Measurements from ENCODE around the gene ITPR2.

ITPR2 gene

GRCh38 chr12:26822026-26822425 is 11.0 kb downstream of the ITPR2 start:
- Histone ChIP-seq H3K4me2 (ENCODE audit: low read length, poor library complexity, severe bottlenecking) (no peak overlapping the region), H2BK5ac (ENCODE audit: low read depth, low read length, poor library complexity, severe bottlenecking) (no peak overlapping the region), H3K27ac (ENCODE audit: low read length, poor library complexity, severe bottlenecking) (no peak overlapping the region), H3K23ac (ENCODE audit: low read length in 2 of 2) (no peak overlapping the region), H4K91ac (ENCODE audit: low read length) (no peak overlapping the region), H3K9ac (ENCODE audit: low read length) (no peak overlapping the region), H3K9me3 (ENCODE audit: control insufficient read depth, low read length) (no peaks in the 10 kb centered on the region), H3K4me1 (ENCODE audit: control insufficient read depth, insufficient read depth, low read depth, low read length) (peaks cover 1% of the 10 kb centered on the region), H3K14ac (ENCODE audit: low read length in 2 of 2) (no peak overlapping the region), H2AK5ac (ENCODE audit: low read length, severe bottlenecking) (no peak overlapping the region), H3K36me3 (ENCODE audit: control insufficient read depth in 1 of 2, insufficient read depth in 2 of 2, low read depth in 1 of 2, low read length in 2 of 2) (no peaks in the 10 kb centered on the region), H2AFZ (ENCODE audit: low read depth, low read length) (no peak overlapping the region), H3K27me3 (ENCODE audit: control insufficient read depth in 1 of 2, insufficient read depth in 1 of 2, low read length in 2 of 2) (no peaks in the 10 kb centered on the region), H2BK120ac (ENCODE audit: low read depth, low read length) (no peak overlapping the region), H2BK15ac (ENCODE audit: low read depth, poor library complexity, severe bottlenecking) (no peak overlapping the region), H3K4me3 (ENCODE audit: insufficient read depth in 1 of 2, low read depth in 1 of 2, low read length in 2 of 2) (no peak overlapping the region), H3K79me1 (replicated peaks; ENCODE audit: low read length, poor library complexity, severe bottlenecking) (peaks cover 16% of the 10 kb centered on the region), H4K8ac (ENCODE audit: low read length) (no peak overlapping the region), H3K4ac (ENCODE audit: low read depth in 1 of 2, low read length in 2 of 2) (no peak overlapping the region), H2BK12ac (ENCODE audit: low read length in 2 of 2) (no peak overlapping the region), H3K18ac (ENCODE audit: low read depth in 1 of 2, low read length in 2 of 2) (no peak overlapping the region)
- no CpG with 5 or more reads among the region's 2 CpGs for WGBS
- DNase-seq = no peak

GRCh38 chr12:26821212-26821701 is 11.7 kb downstream of the ITPR2 start:
- Histone ChIP-seq H3K4me2 (ENCODE audit: low read length, poor library complexity, severe bottlenecking) (no peak overlapping the region), H2AFZ (ENCODE audit: low read depth, low read length) (no peak overlapping the region), H3K18ac (ENCODE audit: low read depth in 1 of 2, low read length in 2 of 2) (no peak overlapping the region), H3K4me3 (ENCODE audit: insufficient read depth in 1 of 2, low read depth in 1 of 2, low read length in 2 of 2) (peak overlapping the region in 1 of 2 experiments; percentile 66), H2BK120ac (ENCODE audit: low read depth, low read length) (no peak overlapping the region), H2AK5ac (ENCODE audit: low read length, severe bottlenecking) (no peak overlapping the region), H3K79me1 (replicated peaks; ENCODE audit: low read length, poor library complexity, severe bottlenecking) (peaks cover 13% of the 10 kb centered on the region), H3K27me3 (ENCODE audit: control insufficient read depth in 1 of 2, insufficient read depth in 1 of 2, low read length in 2 of 2) (no peaks in the 10 kb centered on the region), H3K36me3 (ENCODE audit: control insufficient read depth in 1 of 2, insufficient read depth in 2 of 2, low read depth in 1 of 2, low read length in 2 of 2) (no peaks in the 10 kb centered on the region), H3K23ac (ENCODE audit: low read length in 2 of 2) (no peak overlapping the region), H2BK5ac (ENCODE audit: low read depth, low read length, poor library complexity, severe bottlenecking) (no peak overlapping the region), H4K8ac (ENCODE audit: low read length) (no peak overlapping the region), H3K9ac (ENCODE audit: low read length) (peak overlapping the region; percentile 77), H3K4me1 (ENCODE audit: control insufficient read depth, insufficient read depth, low read depth, low read length) (peaks cover 1% of the 10 kb centered on the region), H3K4ac (ENCODE audit: low read depth in 1 of 2, low read length in 2 of 2) (no peak overlapping the region), H2BK12ac (ENCODE audit: low read length in 2 of 2) (no peak overlapping the region), H3K14ac (ENCODE audit: low read length in 2 of 2) (no peak overlapping the region), H2BK15ac (ENCODE audit: low read depth, poor library complexity, severe bottlenecking) (no peak overlapping the region), H3K27ac (ENCODE audit: low read length, poor library complexity, severe bottlenecking) (peak overlapping the region; percentile 43), H3K9me3 (ENCODE audit: control insufficient read depth, low read length) (no peaks in the 10 kb centered on the region), H4K91ac (ENCODE audit: low read length) (no peak overlapping the region)
- 95% methylated on average over 4 of the region's 4 CpGs for WGBS
- DNase-seq = no peak

- H4K91ac ChIP-seq (ENCODE audit: low read length) = no peak overlapping the region
- no peak overlapping the region for H4K8ac ChIP-seq (ENCODE audit: low read length)
- H3K4me2 ChIP-seq (ENCODE audit: low read length, poor library complexity, severe bottlenecking) = no peak overlapping the region
- H3K4me1 ChIP-seq (ENCODE audit: control insufficient read depth, insufficient read depth, low read depth, low read length) = peaks cover 1% of the 10 kb centered on the region
- no peak overlapping the region for H3K14ac ChIP-seq (ENCODE audit: low read length in 2 of 2)
- WGBS = 100% methylated on average over 2 of the region's 2 CpGs
- H3K23ac ChIP-seq (ENCODE audit: low read length in 2 of 2) = no peak overlapping the region
- no peak overlapping the region for H3K9ac ChIP-seq (ENCODE audit: low read length)
- H2BK15ac ChIP-seq (ENCODE audit: low read depth, poor library complexity, severe bottlenecking) = no peak overlapping the region
- no peak overlapping the region for H2BK120ac ChIP-seq (ENCODE audit: low read depth, low read length)
- H2AK5ac ChIP-seq (ENCODE audit: low read length, severe bottlenecking) = no peak overlapping the region
- no peak overlapping the region for H2BK12ac ChIP-seq (ENCODE audit: low read length in 2 of 2)
- no peak overlapping the region for H2BK5ac ChIP-seq (ENCODE audit: low read depth, low read length, poor library complexity, severe bottlenecking)
- no peaks in the 10 kb centered on the region for H3K9me3 ChIP-seq (ENCODE audit: control insufficient read depth, low read length)
- H3K79me1 ChIP-seq (replicated peaks; ENCODE audit: low read length, poor library complexity, severe bottlenecking) = peaks cover 15% of the 10 kb centered on the region
- no peaks in the 10 kb centered on the region for H3K36me3 ChIP-seq (ENCODE audit: control insufficient read depth in 1 of 2, insufficient read depth in 2 of 2, low read depth in 1 of 2, low read length in 2 of 2)
- no peak overlapping the region for H2AFZ ChIP-seq (ENCODE audit: low read depth, low read length)
- H3K4ac ChIP-seq (ENCODE audit: low read depth in 1 of 2, low read length in 2 of 2) = no peak overlapping the region
- no peak overlapping the region for H3K18ac ChIP-seq (ENCODE audit: low read depth in 1 of 2, low read length in 2 of 2)
- H3K27ac ChIP-seq (ENCODE audit: low read length, poor library complexity, severe bottlenecking) = no peak overlapping the region
- H3K4me3 ChIP-seq (ENCODE audit: insufficient read depth in 1 of 2, low read depth in 1 of 2, low read length in 2 of 2) = no peak overlapping the region
- H3K27me3 ChIP-seq (ENCODE audit: control insufficient read depth in 1 of 2, insufficient read depth in 1 of 2, low read length in 2 of 2) = no peaks in the 10 kb centered on the region
- no peak for DNase-seq
Observed at GRCh38 chr12:26818636-26819035, 14.4 kb downstream of the ITPR2 start.

GRCh38 chr12:26818201-26818600 is 14.8 kb downstream of the ITPR2 start:
- Histone ChIP-seq H3K27me3 (ENCODE audit: control insufficient read depth in 1 of 2, insufficient read depth in 1 of 2, low read length in 2 of 2) (no peaks in the 10 kb centered on the region), H2BK15ac (ENCODE audit: low read depth, poor library complexity, severe bottlenecking) (no peak overlapping the region), H3K4me2 (ENCODE audit: low read length, poor library complexity, severe bottlenecking) (no peak overlapping the region), H3K23ac (ENCODE audit: low read length in 2 of 2) (no peak overlapping the region), H2AK5ac (ENCODE audit: low read length, severe bottlenecking) (no peak overlapping the region), H3K14ac (ENCODE audit: low read length in 2 of 2) (no peak overlapping the region), H2BK120ac (ENCODE audit: low read depth, low read length) (no peak overlapping the region), H2BK5ac (ENCODE audit: low read depth, low read length, poor library complexity, severe bottlenecking) (no peak overlapping the region), H2BK12ac (ENCODE audit: low read length in 2 of 2) (no peak overlapping the region), H4K8ac (ENCODE audit: low read length) (no peak overlapping the region), H3K9me3 (ENCODE audit: control insufficient read depth, low read length) (no peaks in the 10 kb centered on the region), H3K27ac (ENCODE audit: low read length, poor library complexity, severe bottlenecking) (no peak overlapping the region), H3K4ac (ENCODE audit: low read depth in 1 of 2, low read length in 2 of 2) (no peak overlapping the region), H3K79me1 (replicated peaks; ENCODE audit: low read length, poor library complexity, severe bottlenecking) (peaks cover 17% of the 10 kb centered on the region), H2AFZ (ENCODE audit: low read depth, low read length) (no peak overlapping the region), H3K9ac (ENCODE audit: low read length) (no peak overlapping the region), H3K4me1 (ENCODE audit: control insufficient read depth, insufficient read depth, low read depth, low read length) (peaks cover 1% of the 10 kb centered on the region), H3K4me3 (ENCODE audit: insufficient read depth in 1 of 2, low read depth in 1 of 2, low read length in 2 of 2) (no peak overlapping the region), H3K18ac (ENCODE audit: low read depth in 1 of 2, low read length in 2 of 2) (no peak overlapping the region), H4K91ac (ENCODE audit: low read length) (no peak overlapping the region), H3K36me3 (ENCODE audit: control insufficient read depth in 1 of 2, insufficient read depth in 2 of 2, low read depth in 1 of 2, low read length in 2 of 2) (no peaks in the 10 kb centered on the region)
- 100% methylated on average over 3 of the region's 3 CpGs for WGBS
- DNase-seq = no peak

Data from mesenchymal stem cell (in vitro differentiated cells and primary cell).